OCI-LY3 (cell line): ENCODE data around the gene MAP6.
A peak's percentile ranks its signal among the peaks of the same experiment; 100 is the strongest.

ENCODE experiments used
- H2AFZ ChIP-seq: fragments of 200-600, 300-600 bp; shearing (Covaris generic); 2 replicates; pipeline ENCODE4 v1.6.0; 2014; ENCODE audit warnings: antibody characterized with exemption, low read depth, low read length
- H3K27ac ChIP-seq: fragments of 200-600, 300-600 bp; sonication (generic); 2 replicates; pipeline ENCODE4 v1.5.1; 2014; ENCODE audit warnings: mild to moderate bottlenecking, low read length, moderate library complexity, mixed read lengths
- H3K27me3 ChIP-seq: fragments of 200-600, 300-600 bp; sonication (generic); 2 replicates; pipeline ENCODE4 v1.6.1; 2014; ENCODE audit warnings: low read depth, low read length, mixed read lengths
- H3K36me3 ChIP-seq: fragments of 200-600, 300-600 bp; sonication (generic); replicated peaks from 2 replicates; pipeline ENCODE3; 2014; ENCODE audit warnings: low read depth, low read length, mixed read lengths
- H3K4me1 ChIP-seq: fragments of 300-600, 200-600 bp; sonication (generic); 2 replicates; pipeline ENCODE4 v1.6.1; 2014; ENCODE audit warnings: low read length, mixed read lengths
- H3K4me2 ChIP-seq: fragments of 200-600, 300-600 bp; sonication (generic); 2 replicates; pipeline ENCODE4 v1.6.1; 2014; ENCODE audit warnings: low read length, mixed read lengths
- H3K4me3 ChIP-seq: fragments of 300-600, 200-600 bp; sonication (generic); 2 replicates; pipeline ENCODE4 v1.5.1; 2014; ENCODE audit warnings: antibody characterized with exemption, mild to moderate bottlenecking, low read length, moderate library complexity
- H3K79me2 ChIP-seq: fragments of 300-600, 200-600 bp; shearing (Covaris generic); 2 replicates; pipeline ENCODE4 v1.6.1; 2014; ENCODE audit warnings: mild to moderate bottlenecking, low read length, mixed read lengths
- H3K9ac ChIP-seq: fragments of 300-600, 200-600 bp; shearing (Covaris generic); 2 replicates; pipeline ENCODE4 v1.6.0; 2014; ENCODE audit warnings: mild to moderate bottlenecking, low read length, moderate library complexity
- H3K9me3 ChIP-seq: fragments of 200-600, 300-600 bp; shearing (Covaris generic); 2 replicates; pipeline ENCODE4 v1.6.1; 2014; ENCODE audit warnings: low read length, mixed read lengths; ENCODE audit not compliant: insufficient read depth
- H4K20me1 ChIP-seq: fragments of 200-600, 300-600 bp; sonication (generic); 2 replicates; pipeline ENCODE4 v1.6.1; 2016; ENCODE audit warnings: low read length, mixed read lengths; ENCODE audit not compliant: insufficient read depth
- CTCF ChIP-seq: fragments of 200-600, 300-600 bp; sonication (generic); IDR thresholded peaks from 2 replicates; pipeline ENCODE4 v1.5.1; 2014; ENCODE audit warnings: antibody characterized with exemption, low read length, low read depth
- EZH2phosphoT487 ChIP-seq: fragments of 200-600 bp; shearing (Covaris generic); IDR thresholded peaks from 2 replicates; pipeline ENCODE4 v1.6.1; 2018; ENCODE audit warnings: antibody characterized with exemption, mixed run types, low read depth

The MAP6 gene

GRCh38 chr11:75577207-75577606 lies 91.6 kb downstream of the MAP6 start:
- Histone ChIP-seq H3K9ac (no peak overlapping the region), H3K4me2 (no peak overlapping the region), H3K36me3 (peaks cover 6% of the 10 kb centered on the region), H2AFZ (no peak overlapping the region), H4K20me1 (no peaks in the 10 kb centered on the region), H3K79me2 (no peaks in the 10 kb centered on the region), H3K9me3 (no peaks in the 10 kb centered on the region), H3K4me3 (no peak overlapping the region), H3K4me1 (peaks cover 10% of the 10 kb centered on the region), H3K27me3 (no peaks in the 10 kb centered on the region), H3K27ac (no peak overlapping the region)
- TF ChIP-seq EZH2phosphoT487 (no peak), CTCF (peak; percentile 44)

DNA sequence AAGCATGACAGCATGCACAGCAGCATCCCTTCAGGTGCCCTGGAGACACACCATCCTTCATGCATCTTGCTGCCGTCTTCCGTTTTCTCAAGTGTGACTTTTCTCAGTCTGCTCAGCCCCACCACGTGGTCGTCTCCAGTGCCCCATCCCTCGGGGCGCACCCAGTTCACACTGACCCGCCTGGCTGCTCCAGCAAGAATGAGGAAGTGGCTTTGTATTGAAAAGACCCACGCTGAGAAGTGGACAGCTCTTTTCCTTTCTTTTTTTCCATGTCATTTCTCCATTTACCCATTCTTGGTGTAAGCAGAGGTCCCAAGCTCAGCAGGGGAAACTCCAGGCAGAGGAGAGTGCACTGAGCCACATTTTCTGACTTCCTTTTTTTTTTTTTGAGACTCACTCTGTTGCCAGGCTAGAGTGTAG lies 92.3 kb downstream of the MAP6 start:
- TF ChIP-seq EZH2phosphoT487 (no peak), CTCF (no peak)
- Histone ChIP-seq H3K27me3 (no peaks in the 10 kb centered on the region), H3K4me3 (no peak overlapping the region), H3K4me1 (peaks cover 10% of the 10 kb centered on the region), H3K36me3 (peaks cover 11% of the 10 kb centered on the region), H3K4me2 (peak overlapping the region; percentile 10; the same call in 1 of the 2 replicates), H3K9ac (no peak overlapping the region), H3K9me3 (no peaks in the 10 kb centered on the region), H2AFZ (no peak overlapping the region; the same call in 1 of the 2 replicates), H4K20me1 (no peaks in the 10 kb centered on the region; the same call in 1 of the 2 replicates), H3K27ac (no peak overlapping the region), H3K79me2 (no peaks in the 10 kb centered on the region)

GRCh38 chr11:75576017-75576416 lies 92.8 kb downstream of the MAP6 start:
- Histone ChIP-seq H3K9ac (no peak overlapping the region), H3K9me3 (no peaks in the 10 kb centered on the region), H2AFZ (no peak overlapping the region), H3K27me3 (no peaks in the 10 kb centered on the region), H3K4me1 (peaks cover 10% of the 10 kb centered on the region), H4K20me1 (no peaks in the 10 kb centered on the region; the same call in 1 of the 2 replicates), H3K27ac (no peak overlapping the region), H3K36me3 (peaks cover 16% of the 10 kb centered on the region), H3K4me2 (no peak overlapping the region), H3K79me2 (no peaks in the 10 kb centered on the region), H3K4me3 (no peak overlapping the region)
- TF ChIP-seq EZH2phosphoT487 = no peak

GRCh38 chr11:75574698-75575602 lies 93.9 kb downstream of the MAP6 start:
- Histone ChIP-seq H3K4me2 (no peak overlapping the region), H3K27me3 (no peaks in the 10 kb centered on the region), H3K9me3 (no peaks in the 10 kb centered on the region), H2AFZ (no peak overlapping the region), H3K4me3 (no peak overlapping the region), H3K9ac (no peak overlapping the region), H3K27ac (no peak overlapping the region), H3K79me2 (no peaks in the 10 kb centered on the region), H4K20me1 (no peaks in the 10 kb centered on the region; the same call in 1 of the 2 replicates), H3K36me3 (peaks cover 26% of the 10 kb centered on the region), H3K4me1 (peaks cover 10% of the 10 kb centered on the region)
- TF ChIP-seq EZH2phosphoT487 (no peak), CTCF (no peak)
